ENCODE data around the gene NOS1AP. TPM values are rescaled to one million over a fixed set of nuclear protein-coding genes. Genes with fewer than 3 reads are reported as not detected.

NOS1AP gene
- total and polyA plus RNA-seq, 9 donors, result 0.50 to 4.4 (median 1.5) TPM

DNA sequence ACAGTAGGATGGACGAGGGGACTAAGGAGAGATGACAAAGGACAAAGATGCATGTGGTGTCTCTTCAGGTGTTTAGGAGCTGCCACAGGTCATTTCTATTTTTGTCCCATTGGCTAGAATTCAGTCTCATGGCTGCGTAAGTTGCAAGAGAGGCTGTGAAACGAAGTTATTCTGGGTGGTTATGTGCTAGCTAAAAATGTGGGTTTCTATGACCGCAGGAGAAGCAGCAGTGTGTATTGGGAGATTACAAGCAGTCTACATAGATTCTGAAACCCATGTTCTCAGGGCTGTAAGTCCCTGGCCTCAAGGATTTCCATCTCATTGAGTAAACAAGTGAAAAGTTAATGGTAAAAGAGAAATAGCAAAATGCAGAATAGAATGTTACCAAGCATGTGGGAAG, 196.5 kb downstream of the NOS1AP start:
- Histone ChIP-seq H3K27me3 (no peaks in the 10 kb centered on the region), H3K36me3 (no peaks in the 10 kb centered on the region), H3K4me3 (no peak overlapping the region), H3K4me1 (ENCODE audit: insufficient read depth) (no peaks in the 10 kb centered on the region), H3K27ac (no peak overlapping the region), H3K9me3 (no peaks in the 10 kb centered on the region)
- intact Hi-C loops (cut with DNase I), result no loop called here
- DNase-seq, result no peak
- no peak for TF ChIP-seq EP300 (IDR thresholded peaks at IDR 0.05)
- TF ChIP-seq, protein P1, sequence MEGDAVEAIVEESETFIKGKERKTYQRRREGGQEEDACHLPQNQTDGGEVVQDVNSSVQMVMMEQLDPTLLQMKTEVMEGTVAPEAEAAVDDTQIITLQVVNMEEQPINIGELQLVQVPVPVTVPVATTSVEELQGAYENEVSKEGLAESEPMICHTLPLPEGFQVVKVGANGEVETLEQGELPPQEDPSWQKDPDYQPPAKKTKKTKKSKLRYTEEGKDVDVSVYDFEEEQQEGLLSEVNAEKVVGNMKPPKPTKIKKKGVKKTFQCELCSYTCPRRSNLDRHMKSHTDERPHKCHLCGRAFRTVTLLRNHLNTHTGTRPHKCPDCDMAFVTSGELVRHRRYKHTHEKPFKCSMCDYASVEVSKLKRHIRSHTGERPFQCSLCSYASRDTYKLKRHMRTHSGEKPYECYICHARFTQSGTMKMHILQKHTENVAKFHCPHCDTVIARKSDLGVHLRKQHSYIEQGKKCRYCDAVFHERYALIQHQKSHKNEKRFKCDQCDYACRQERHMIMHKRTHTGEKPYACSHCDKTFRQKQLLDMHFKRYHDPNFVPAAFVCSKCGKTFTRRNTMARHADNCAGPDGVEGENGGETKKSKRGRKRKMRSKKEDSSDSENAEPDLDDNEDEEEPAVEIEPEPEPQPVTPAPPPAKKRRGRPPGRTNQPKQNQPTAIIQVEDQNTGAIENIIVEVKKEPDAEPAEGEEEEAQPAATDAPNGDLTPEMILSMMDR (IDR thresholded peaks at IDR 0.05), result no peak
- WGBS, 3 donors, result 91% methylated on average over 4 of the region's 4 CpGs

DNA sequence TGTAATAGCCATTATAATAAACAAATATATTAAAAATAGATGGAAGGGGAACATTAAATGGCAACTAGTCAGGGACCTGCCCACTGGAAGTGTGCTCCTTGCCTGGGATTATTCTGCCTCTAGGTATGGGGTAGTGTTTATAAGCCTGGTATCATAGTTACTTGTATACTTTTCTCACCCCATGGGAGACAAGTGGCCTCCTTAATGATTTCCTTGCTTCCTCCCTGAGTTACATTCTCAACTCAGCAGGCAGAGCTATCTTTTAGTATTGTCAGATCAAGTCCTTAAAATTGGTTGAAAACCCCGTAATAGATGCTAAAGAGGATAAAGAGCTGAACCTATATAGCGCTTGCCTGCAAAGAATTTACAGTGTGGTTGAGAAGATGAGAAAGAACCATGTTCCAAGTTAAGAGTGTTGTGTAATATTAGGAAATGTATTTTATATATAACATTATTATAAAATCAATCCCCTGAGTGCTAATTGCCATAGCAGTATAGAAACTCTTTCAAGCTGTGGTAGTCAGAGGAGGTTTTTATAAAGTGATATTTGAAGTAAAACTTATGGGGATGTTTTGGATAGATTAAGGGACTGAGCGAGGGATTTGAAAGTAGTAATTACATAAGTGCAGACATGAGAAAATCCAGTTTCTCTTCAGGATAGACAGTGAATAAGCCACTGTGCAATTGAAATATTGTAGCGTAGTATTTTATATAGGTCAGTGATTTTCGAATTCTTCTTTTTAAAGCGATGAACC, 200.7 kb downstream of the NOS1AP start:
- DNase-seq, result no peak
- H3K27me3 ChIP-seq, result no peaks in the 10 kb centered on the region
- TF ChIP-seq EP300 (IDR thresholded peaks at IDR 0.05), result no peak
- TF ChIP-seq, protein P1 (IDR thresholded peaks at IDR 0.05), result no peak
- H3K9me3 ChIP-seq, result no peaks in the 10 kb centered on the region
- no peaks in the 10 kb centered on the region for H3K36me3 ChIP-seq
- no peaks in the 10 kb centered on the region for H3K4me1 ChIP-seq (ENCODE audit: insufficient read depth)
- intact Hi-C loops (cut with DNase I), result loop anchor here in 1 of 4 donors (10.0 kb wide), 1 partner anchor 215 kb away; no protein-coding TSS in a partner anchor
- H3K27ac ChIP-seq, result no peak overlapping the region
- no peak overlapping the region for H3K4me3 ChIP-seq
- 91 to 93% (median 92%) methylated on average over 6 of the region's 6 CpGs for WGBS, 3 donors

DNA sequence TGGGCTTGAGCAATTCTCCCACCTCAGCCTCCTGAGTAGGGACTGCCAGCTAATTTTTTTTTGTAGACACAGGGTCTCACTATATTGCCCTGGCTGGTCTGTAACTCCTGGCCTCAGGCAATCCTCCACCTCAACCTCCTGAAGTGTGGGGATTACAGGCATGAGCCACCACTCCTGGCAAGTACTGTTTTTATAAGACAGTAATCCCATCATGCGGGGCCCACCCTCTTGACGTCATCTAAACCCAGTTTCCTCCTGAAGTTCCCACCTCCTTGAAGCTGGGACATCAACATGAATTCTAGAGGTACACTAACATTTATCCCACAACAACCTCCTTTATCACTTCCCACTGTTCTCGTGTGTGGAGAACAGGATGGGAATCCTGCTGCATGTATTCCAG, 202.5 kb downstream of the NOS1AP start:
- Histone ChIP-seq H3K4me1 (ENCODE audit: insufficient read depth) (no peaks in the 10 kb centered on the region), H3K36me3 (no peaks in the 10 kb centered on the region), H3K27ac (no peak overlapping the region), H3K4me3 (no peak overlapping the region), H3K27me3 (no peaks in the 10 kb centered on the region), H3K9me3 (no peaks in the 10 kb centered on the region)
- TF ChIP-seq EP300 (IDR thresholded peaks at IDR 0.05) (no peak), POLR2A (IDR thresholded peaks at IDR 0.05) (no peak)
- TF ChIP-seq, protein P1 (IDR thresholded peaks at IDR 0.05), result no peak
- WGBS, 3 donors, result 82 to 87% (median 86%) methylated on average over 3 of the region's 3 CpGs
- intact Hi-C loops (cut with DNase I), result loop anchor here in 1 of 4 donors (10.0 kb wide), 1 partner anchor 217 kb away; no protein-coding TSS in a partner anchor
- no peak for DNase-seq

DNA sequence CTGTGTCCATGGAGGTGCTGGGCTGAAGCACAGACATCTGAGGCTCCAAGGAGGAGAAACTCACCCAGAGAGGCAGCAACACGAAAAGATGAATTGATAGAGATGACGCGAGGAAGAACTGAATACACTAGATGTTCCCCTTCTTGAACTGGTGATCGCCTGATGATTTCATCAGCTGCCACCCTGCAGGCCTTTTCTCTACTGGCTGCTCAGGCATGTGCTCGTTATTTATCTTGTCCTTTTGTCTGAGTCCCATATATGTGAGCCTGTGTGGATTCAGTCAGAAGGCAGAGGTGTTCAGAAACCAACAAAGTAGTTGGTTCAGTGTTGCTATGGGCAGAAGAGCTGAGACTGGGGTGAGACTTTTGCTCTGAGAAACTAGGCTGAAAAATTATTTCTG, 202.9 kb downstream of the NOS1AP start:
- Histone ChIP-seq H3K27ac (no peak overlapping the region), H3K4me1 (ENCODE audit: insufficient read depth) (no peaks in the 10 kb centered on the region), H3K36me3 (no peaks in the 10 kb centered on the region), H3K9me3 (no peaks in the 10 kb centered on the region), H3K4me3 (no peak overlapping the region), H3K27me3 (no peaks in the 10 kb centered on the region)
- DNase-seq, result no peak
- intact Hi-C loops (cut with DNase I), result loop anchor here in 1 of 4 donors (10.0 kb wide), 1 partner anchor 218 kb away; no protein-coding TSS in a partner anchor
- WGBS, 3 donors, result 88 to 95% (median 91%) methylated on average over 5 of the region's 5 CpGs
- no peak for TF ChIP-seq EP300 (IDR thresholded peaks at IDR 0.05)
- TF ChIP-seq, protein P1 (IDR thresholded peaks at IDR 0.05), result no peak
- TF ChIP-seq POLR2A (IDR thresholded peaks at IDR 0.05), result no peak

Data from ovary (tissue), 9 donors.